Posterior vena cava (tissue), 2 donors: ENCODE data around the gene PSMG3. TPM values are rescaled to one million over a fixed set of nuclear protein-coding genes. Genes with fewer than 3 reads are reported as not detected.

Experiments
- DNase-seq: peaks from one replicate; pipeline ENCODE4 v3.0.0-alpha.2; 2020; ENCODE audit warnings: low spot score
- intact Hi-C, 2 donors: fragments of 100-400 bp; cut with DNase I; formaldehyde crosslinking; loops; one replicate each; pipeline versions ENCODE4 v1.14.1 to v1.14.2; 2022 to 2023
- total RNA-seq, 2 donors: library from RNA; stranded (reverse); fragmentation: NEBNext Ultra II Directional; extraction: Animal tissue kit (Norgen Biotek cat#: 25700); gene quantifications; one replicate each; pipeline ENCODE4 v1.2.1, GENCODE V29; 2021
- donor health status: DM: yes; HTN: yes; CAD: no.
- donor health status: DM: yes; HTN: yes; CAD: no.

Gene PSMG3
- total RNA-seq, 2 donors from 2014 or later, result 13.9 to 19.0 TPM

GRCh38 chr7:1539882-1540775 is 29.7 kb downstream of the PSMG3 start:
- intact Hi-C loops, result no loop called here
- DNase-seq, result peak; percentile 81

GRCh38 chr7:1539181-1539881 is 30.5 kb downstream of the PSMG3 start:
- DNase-seq, result peak; percentile 94
- intact Hi-C loops, result no loop called here

GRCh38 chr7:1538544-1539180 is 31.2 kb downstream of the PSMG3 start:
- DNase-seq, result peak; percentile 82
- intact Hi-C loops, result no loop called here

GRCh38 chr7:1537535-1538412 is 32.1 kb downstream of the PSMG3 start:
- intact Hi-C loops, result no loop called here
- DNase-seq, result peak; percentile 99

GRCh38 chr7:1536743-1537534 is 32.9 kb downstream of the PSMG3 start:
- intact Hi-C loops, result no loop called here
- peak; percentile 98 for DNase-seq

- DNase-seq, result no peak
- intact Hi-C loops, result no loop called here
Measured at GRCh38 chr7:1536455-1536742, 33.4 kb downstream of the PSMG3 start.

- peak; percentile 84 for DNase-seq
- intact Hi-C loops, result no loop called here
Measured at GRCh38 chr7:1535701-1536454, 34.0 kb downstream of the PSMG3 start.

- no peak for DNase-seq
- intact Hi-C loops, result no loop called here
Measured at GRCh38 chr7:1535100-1535458, 34.8 kb downstream of the PSMG3 start.

- peak; percentile 78 for DNase-seq
- intact Hi-C loops, result no loop called here
Measured at GRCh38 chr7:1534330-1535099, 35.3 kb downstream of the PSMG3 start.

GRCh38 chr7:1533547-1534329 is 36.1 kb downstream of the PSMG3 start:
- intact Hi-C loops, result no loop called here
- peak; percentile 88 for DNase-seq

- intact Hi-C loops, result no loop called here
- DNase-seq, result no peak
Measured at GRCh38 chr7:1533255-1533546, 36.6 kb downstream of the PSMG3 start.

- intact Hi-C loops, result no loop called here
- peak; percentile 95 for DNase-seq
Measured at GRCh38 chr7:1532456-1533254, 37.2 kb downstream of the PSMG3 start.

- DNase-seq, result no peak
Measured at GRCh38 chr7:1531979-1532455, 37.8 kb downstream of the PSMG3 start.

GRCh38 chr7:1531263-1531978 is 38.4 kb downstream of the PSMG3 start:
- no peak for DNase-seq
- intact Hi-C loops, result no loop called here

More at GRCh38 chr7:1531979-1532455, 37.8 kb downstream of the PSMG3 start:
- intact Hi-C loops, result no loop called here

GRCh38 chr7:1530946-1531262 is 38.9 kb downstream of the PSMG3 start:
- no peak for DNase-seq
- intact Hi-C loops, result no loop called here
